ENCODE measurements around the gene TMC1.

Gene TMC1

DNA sequence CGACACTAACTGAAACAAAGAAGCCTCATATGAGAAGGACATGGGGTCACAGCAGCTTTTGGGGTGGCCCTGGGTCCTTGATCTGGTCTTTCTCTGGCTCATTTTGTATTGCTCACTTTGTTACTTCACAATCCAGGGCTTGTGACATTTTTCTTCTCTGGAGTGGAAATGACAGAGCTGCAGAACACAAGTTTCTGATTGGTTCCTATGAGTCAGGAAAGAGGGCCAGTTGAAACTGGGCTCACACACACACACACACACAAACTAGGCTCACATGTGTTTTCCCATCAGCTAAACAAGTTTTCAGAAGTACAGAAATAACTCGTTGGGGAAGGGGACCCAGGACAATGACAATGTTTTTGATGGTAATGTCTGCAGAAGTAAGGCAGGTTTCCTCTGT, 54.3 kb downstream of the TMC1 start:
- DNase-seq (ENCODE audit: low spot score), result no peak

DNA sequence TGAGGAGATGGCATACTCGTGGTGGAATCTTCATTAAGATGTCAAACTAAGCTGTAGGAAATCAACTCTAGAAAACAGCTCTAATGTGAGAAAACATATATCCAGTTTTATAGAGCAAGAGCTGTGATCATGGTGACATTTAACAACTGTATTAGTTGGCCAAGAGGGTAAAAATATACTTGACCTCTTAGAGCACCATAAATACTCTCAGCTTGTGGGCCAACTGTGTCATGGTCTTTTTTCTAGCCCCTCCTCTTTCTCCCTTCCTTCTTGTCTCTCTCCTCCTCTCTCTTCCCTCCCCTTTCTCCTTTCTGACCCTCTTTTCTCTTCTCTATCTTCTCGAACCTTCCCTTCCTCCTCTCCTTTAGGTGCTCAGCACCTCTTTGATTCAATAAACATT, 54.7 kb downstream of the TMC1 start:
- DNase-seq (ENCODE audit: low spot score), result no peak

DNA sequence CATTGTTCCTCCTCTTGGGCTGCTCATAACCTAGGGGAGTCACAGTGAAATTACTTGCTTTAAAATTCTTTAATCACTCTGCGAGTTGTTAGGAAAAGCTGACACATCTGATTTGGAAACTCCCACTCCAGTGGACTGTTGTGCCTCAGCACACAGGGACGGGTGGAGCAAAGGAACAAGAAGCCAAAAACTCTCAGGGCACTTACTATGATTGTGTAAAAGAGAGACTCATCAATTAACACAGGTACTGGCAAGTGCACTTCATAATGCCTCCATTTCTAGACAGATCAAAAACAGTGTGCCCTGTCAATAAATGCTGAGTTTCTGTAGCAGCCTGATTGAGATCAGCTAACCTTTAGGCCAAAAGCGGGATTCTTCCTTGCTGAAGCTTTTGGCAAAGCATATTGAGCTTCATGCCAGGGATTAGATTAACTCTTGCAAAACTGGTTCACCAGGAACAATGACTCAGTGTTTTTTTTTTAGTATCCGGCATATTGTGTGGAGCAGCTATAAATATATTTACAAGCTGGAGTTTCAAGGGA, 55.9 kb downstream of the TMC1 start:
- no peak for DNase-seq (ENCODE audit: low spot score)

DNA sequence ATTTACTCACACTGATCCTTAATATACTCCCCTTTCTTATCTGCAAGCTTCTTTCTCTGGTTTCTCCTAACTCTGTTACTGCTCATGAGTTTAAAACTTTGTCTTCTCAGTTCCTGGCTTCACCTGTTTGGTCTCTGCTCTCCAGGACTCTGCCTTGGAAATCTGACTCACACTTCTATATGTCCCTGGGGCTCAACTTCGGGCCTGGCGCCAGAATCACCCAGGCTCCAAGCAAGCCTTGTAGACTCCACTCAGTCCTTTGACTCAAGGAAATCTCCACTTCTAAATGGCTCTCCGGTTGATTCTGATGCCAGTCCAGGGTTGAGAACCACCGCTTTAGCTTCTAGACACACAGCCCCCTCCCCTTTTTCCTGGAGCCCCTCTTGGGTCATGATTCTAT, 57.8 kb downstream of the TMC1 start:
- DNase-seq (ENCODE audit: low spot score), result no peak

DNA sequence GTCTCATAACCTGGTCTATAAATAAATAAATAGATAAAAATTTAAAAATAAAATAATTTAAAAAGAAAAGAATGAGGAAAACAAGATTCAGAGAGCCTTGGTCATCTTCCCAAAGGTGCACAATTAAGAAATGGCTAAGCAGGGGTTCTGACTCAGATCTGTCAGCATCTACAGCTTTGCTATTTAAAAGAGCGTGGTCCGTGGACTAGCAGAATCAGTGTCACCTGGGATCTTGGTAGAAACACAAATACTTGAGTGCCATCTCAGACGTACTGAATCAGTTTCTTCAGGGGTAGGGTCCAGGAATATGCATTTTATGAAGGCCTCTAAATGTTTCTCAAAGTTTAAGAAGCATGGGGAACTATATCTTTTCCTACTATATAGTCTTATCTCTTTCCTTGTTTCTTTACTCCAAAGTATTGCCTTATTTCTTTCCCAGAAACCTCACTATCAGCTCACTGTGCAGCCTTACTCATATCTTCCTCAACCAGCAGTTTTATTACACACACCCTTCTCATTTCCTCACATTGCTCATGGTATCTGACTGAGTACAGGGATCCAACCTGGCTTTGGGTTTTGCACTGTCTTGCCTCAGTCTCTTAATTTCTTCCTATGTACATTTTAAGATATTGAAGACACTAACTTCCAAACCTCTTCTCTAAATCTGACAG, 58.6 kb downstream of the TMC1 start:
- no peak for DNase-seq (ENCODE audit: low spot score)

DNA sequence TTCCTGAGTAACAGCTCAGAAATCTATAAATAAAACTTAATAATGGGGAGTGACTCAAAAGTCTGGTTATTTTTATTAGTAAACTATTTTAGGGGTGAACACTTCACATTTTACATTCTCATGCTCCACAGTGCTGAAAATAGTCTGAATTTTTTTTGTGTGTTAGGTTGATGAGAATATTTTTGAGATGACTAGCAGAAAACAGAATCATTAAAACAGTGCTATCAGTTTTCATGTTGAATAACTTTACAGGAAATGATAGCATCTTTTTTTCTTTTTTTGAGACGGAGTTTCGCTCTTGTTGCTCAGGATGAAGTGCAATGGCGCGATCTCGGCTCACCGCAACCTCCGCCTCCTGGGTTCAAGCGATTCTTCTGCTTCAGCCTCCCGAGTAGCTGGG, 60.3 kb downstream of the TMC1 start:
- DNase-seq (ENCODE audit: low spot score), result no peak

DNA sequence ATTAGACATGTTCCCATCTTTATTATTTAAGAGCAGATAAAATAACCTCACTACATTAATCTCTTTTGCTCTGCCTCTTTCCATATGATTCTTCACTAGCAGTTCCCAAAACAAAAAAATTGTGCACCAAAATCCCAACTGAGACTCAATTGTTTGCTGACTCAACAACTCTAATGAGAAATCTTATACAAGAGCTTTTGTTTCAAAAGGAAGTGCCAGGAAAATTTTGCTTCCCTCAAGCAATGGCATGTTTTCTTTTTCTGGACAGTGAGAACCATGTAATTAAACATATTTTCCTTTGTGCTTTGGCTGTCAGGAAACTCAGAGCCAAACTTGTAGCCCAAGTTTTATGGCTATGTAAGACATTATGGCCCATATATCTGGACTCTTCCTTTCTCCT, 62.0 kb downstream of the TMC1 start:
- no peak for DNase-seq (ENCODE audit: low spot score)

DNA sequence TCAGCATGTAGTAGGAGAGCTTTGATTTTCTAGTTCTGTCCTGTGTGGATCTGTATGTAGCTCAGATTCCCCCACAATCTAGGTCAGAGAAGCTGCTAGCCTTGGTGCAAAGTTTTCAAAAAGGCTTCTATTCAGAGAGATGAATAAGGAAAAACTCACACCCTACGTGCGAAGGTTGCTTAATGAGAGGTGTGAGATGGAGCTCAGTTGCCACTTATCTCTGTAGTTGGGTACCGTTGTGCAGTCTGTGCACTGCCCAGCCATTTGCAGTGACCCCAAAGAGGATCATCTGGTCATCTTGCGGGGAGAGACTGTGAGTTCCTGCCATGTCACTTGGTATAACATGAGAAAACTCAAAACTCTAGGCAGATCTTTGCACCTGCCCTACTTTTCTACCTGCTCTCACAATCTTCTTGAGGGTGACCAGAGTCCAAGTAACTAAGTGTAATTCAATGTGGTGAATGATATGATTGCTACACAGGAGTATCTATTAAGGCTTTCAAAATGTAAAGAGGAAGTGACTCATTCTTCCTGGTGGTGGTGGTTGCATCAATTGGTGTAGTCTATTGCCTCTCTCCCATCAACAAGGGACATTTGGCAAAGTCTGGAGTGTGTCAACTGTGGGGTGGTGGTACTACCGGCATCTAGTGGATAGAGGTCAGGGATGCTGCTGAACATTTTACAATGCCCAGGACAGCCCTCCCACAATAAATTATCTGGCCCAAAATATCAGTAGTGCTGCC, 65.2 kb downstream of the TMC1 start:
- peak; percentile 19 for DNase-seq (ENCODE audit: low spot score)

DNA sequence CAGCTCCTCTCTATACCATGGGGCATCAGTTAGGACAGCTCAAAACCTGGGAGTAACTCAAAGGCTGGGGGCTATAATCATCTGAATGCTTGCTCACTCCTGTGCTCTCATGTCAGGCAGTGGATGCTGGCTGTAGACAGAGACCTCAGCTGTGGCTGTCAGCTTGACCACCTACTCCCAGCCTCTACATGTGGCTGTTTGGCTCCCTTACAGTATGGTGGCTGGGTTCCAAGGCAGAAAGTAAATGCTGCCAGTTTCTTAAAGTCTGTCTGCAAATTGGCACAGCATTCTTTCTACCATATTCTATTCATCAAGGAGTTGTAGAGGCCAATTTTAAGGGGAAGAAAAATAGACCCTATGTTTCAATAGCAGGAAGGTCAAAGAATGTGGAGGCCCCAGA, 66.9 kb downstream of the TMC1 start:
- DNase-seq (ENCODE audit: low spot score), result no peak

DNA sequence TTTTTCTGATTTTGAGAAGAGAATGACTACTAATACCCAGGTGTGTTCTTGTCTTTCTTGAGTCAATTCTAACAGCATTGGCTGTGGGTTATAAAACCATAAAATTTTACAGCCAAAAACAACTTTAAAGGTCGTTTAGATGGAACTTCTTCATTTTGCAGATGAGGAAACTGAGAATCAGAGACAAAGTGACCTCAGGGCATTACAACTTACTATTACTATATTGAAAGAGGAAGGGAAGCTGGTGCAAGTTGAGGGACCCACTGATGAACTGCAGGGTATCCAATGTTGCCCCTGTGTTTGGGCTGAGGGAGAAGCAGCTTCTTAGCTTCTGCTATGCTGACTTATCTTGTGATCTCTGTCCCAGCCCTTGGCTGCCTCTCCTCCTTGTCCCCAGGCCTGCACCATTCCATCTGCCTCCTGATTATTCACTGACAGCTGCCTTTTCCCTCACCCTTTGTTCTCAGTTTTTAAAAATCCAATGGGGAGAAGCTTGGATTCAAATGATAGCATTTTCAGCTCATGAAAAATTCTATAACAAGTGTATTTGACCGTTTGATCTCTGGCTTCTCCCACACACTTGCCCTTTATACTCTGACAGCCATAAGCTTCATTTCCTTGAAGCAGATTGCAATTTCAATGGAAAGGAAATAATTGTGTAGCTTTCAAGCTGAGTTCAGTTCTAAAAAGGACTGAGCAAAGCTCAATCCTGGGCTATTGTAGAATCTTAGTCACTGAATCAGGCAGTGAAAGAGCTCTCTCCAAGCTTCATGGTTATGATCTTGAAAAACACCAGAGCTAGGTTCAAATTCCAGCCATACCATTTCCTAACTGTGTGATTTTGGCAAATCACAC, 68.5 kb downstream of the TMC1 start:
- no peak for DNase-seq (ENCODE audit: low spot score)

DNA sequence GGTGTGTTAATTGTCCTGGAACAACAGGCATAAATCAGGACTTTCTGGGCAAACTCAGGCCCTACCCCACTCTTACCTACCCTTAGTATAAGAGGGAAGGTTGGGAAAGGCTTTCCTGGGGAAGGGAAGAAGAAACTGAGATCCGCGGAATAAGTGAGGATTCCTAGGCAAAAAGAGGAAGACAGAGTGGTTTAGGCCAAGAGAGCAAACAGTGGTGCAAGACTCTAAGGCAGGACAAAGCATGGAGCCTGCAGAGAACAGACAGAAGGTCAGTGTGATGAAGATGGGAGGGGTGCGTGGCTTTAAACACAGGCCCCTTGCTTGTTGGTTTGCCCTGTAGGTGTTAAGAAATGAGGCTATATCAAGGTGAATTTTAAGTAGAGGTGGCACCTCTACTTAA, 69.4 kb downstream of the TMC1 start:
- no peak for DNase-seq (ENCODE audit: low spot score)

DNA sequence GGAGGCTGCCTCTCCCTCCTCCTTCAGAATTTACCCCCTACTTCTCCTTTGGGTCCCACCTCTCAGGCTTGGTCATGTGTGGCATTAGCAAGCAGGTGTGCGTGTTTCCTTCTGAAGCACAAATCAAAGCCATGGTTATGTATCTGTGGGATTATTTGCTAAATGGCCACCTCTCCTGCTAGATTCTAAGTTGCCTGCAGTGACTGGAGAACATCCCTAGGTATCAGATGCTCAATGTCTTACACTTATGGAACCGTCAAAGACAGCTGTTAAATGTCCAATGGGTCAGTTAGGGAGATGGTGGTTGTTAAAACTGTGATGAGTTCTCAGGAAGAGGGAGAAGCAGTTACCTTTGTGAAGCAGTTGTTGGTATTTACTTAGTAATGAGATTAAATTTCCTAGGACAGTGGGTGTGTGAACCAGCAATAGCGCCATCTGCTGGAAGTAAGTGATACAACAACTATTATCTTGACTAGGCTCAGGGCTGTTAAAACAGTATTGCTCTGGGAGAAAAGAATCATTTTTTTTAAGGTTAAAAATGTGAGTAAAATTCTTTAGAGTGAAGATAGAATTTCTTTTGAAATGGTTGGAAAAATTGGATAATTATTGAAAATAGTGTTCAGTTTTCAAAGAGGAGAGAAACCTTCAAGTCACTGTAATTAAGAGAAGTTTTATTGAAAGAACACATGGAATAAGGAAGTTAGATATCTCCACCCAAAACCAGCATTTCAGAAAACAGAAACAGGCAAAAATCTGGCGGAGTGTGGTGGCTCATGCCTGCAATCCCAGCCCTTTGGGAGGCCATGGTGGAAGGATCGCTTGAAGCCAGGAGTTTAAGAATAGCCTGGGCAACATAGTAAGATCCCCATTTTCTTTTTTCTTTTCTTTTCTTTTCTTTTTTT, 71.3 kb downstream of the TMC1 start:
- peak; percentile 63 for DNase-seq (ENCODE audit: low spot score)

DNA sequence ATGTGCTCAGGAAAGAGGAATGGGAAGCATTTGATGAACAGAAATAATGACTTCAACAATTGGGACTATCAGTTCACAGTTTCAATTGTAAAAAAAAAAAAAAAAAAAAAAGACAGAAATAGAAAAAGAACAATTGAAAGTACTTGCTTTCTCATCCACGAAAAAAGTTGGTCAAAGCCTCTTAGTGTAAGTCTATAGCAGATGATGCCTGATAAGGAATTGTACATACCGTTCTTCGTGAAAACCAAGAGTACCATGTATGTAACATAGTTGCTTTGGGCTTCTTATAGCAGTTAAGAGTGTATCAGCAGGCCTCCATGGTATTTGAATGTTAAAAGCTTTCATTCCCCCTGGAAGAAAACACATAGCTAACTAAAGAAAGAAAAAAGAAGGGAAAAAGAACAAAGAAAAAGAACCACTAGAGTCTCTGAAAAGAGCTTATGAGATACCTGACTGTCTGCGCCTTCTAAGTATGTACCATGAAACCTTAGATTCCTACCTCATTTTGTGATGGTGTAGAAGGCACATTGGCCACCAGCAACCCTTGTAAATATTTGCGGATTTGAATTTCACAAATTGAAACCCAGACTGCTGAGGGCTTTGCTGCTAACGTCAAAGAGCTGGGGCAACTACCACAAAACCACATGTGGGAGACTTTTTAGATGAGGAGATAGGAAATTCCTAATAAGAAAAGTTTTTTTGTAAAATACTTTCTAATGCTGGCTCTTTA, 75.2 kb downstream of the TMC1 start:
- DNase-seq (ENCODE audit: low spot score), result no peak

DNA sequence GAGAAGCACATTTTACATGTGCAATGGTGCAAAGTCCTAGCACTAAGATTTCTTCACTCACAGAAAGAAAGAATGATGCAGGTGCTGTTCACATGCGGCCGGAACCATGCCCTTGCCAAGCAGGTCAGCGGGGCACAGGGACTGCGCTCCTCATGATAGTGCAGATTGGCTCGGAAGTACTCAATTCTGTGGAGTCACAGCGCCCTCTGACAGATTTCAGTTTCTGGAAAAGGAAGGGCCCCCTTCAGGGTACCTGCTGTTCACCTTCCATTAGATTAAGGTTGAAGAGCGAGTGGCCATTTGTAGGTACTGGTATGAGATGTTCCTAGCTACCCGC, 75.7 kb downstream of the TMC1 start:
- DNase-seq (ENCODE audit: low spot score), result no peak

DNA sequence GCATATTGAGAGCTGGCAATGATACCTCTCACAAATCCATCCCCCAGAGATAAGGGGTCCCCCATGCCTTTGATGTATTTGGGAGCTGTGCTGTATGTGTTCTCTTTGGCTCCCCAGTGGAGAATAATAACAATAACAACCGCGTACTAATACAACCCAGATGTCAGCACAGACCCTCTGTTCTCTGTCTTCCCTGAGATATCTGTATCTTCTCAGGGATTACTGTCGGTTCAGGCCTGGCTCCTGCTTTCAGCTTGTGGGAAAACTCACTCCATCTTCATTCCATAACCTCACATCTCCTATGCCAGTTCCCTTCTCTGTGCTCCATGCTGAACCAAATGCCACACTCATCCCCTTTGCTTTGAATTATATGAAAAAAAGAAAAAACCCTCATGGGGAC, 76.2 kb downstream of the TMC1 start:
- DNase-seq (ENCODE audit: low spot score), result no peak

DNA sequence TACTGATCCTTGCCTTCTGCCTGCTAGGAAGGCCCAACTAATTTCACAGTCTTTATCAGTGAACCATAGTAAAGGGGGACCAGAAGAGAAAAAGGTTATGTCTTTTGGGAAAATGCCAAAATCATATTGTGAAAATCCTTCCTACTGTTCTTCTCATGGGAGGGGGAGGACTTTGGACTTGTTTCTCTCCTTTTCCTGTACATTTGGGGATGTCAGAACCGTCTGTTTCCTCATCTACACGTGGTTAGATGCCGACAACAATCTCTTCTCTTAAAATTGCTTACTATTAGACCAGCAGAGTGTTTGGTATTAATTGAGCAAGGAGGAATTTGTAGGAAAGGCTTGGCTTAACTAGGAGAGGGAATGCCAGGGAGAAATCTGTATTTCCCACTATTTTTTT, 77.2 kb downstream of the TMC1 start:
- no peak for DNase-seq (ENCODE audit: low spot score)

DNA sequence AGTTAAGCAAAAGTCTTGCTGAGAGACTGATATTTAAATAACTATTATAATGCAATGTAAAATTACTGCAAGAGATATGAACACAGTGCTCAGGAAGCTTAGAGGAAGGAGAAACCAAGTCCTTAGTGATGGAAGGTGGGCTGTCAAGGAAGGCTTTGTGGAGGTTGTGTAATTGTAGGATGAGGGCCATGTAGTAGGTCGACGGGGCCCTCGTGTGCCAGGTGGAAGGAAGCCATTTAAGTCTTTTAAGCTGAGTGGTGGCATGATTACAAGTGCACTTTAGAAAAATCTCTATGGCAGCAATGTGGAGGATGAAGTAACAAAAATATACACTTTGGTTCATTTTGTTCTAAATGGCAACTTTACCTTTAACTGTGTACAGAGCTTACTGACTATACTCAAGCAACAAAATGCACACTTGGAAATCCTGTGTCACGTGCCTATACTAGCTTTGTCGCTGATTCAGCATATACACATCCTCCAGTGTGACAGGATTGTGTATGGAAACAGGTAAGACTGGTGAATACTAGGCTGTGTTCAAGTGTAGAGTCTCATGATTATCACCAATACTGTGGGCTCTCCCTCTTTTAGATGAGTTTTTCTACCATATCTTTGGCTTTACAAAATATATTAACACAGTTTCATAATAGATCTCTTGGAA, 78.6 kb downstream of the TMC1 start:
- DNase-seq (ENCODE audit: low spot score), result no peak

DNA sequence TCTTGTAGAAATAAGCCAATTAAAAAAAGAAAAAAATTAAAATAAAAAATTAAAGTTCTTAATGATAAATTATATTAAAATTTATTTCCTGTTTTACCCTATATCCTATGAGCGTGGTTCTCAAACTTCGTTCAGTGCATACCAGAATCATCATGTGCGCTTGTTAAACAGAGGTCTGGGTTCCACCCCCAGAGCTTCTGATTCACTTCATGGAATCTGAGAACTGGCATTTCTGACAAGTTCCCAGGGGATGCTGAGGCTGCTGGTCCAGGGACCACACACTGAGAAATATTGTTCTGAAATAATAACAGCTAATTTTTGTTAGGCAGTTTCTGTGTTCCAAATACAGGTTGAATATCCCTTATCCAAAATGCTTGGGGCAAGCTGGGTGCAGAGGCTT, 79.3 kb downstream of the TMC1 start:
- DNase-seq (ENCODE audit: low spot score), result no peak

DNA sequence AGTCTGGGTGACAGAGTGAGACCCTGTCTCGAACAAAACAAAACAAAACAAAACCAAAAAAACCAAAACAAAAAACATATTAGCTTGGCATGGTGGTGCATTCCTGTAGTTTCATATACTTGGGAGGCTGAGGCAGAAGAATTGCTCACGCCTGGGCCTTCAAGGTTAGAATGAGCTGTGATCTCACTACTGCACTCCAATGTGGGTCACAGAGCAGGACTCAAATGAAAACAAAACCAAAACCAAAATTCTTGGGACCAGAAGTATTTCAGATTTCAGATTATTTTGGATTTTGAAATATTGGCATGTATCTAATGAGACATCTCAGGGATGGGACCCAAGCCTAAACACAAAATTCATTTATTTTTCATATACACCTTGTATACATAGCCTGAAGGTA, 80.2 kb downstream of the TMC1 start:
- no peak for DNase-seq (ENCODE audit: low spot score)

DNA sequence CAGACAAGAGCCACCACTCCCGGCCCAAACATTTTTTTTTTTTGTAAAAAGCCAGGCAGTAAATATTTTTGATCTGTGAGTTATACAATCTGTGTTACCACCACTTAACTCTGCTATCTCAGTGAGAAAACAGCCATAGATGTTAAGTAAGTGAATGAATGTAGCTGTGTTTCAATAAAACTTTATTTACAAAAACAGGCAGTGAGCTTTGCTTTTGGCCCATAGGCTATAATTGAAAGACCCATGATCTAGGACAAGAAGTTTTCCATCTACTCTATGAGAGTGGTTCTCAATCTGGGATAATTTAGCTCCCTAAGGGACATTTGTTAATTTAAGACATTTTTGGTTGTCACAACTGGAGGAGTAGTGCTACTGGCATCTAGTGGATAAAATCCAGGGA, 91.0 kb downstream of the TMC1 start:
- no peak for DNase-seq (ENCODE audit: low spot score)

DNA sequence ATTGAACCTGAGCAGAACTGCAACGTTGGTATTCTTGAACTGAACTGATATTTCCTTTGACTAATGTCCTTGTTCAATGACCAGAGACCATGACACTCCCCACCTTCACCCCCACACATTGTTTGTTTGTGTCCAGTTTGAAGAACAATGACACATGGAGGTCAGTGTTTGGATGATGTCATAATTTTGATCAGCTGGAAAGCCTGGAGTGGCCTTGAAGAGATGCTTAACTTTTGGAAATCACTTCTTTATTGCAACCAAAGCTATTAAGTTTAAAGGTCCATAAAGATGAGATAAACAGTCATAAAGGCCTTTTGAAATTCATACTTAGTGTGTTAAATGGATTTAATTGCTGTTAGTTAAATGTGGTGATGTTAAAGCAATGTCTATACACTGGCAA, 92.7 kb downstream of the TMC1 start:
- no peak for DNase-seq (ENCODE audit: low spot score)

All from RKO (cell line).